ENCODE data around the gene ARHGAP15. TPM values are rescaled to one million over a fixed set of nuclear protein-coding genes. Genes with fewer than 3 reads are reported as not detected.

ARHGAP15 gene
- total and polyA plus RNA-seq, 2 experiments from 2014 or later, result 0.26 TPM; not detected in 1

GRCh38 chr2:143564419-143564818, 435.2 kb downstream of the ARHGAP15 start (continued):
- no peak for TF ChIP-seq REST (IDR thresholded peaks at IDR 0.05; ENCODE audit: unreplicated experiment)
- no peak for TF ChIP-seq STAT1 (IDR thresholded peaks at IDR 0.05; ENCODE audit: unreplicated experiment)

- Histone ChIP-seq H3K4me2 (no peak overlapping the region), H4K20me1 (replicated peaks; ENCODE audit: insufficient read depth) (no peaks in the 10 kb centered on the region), H2AFZ (no peak overlapping the region), H3K27me3 (ENCODE audit: insufficient read depth) (no peaks in the 10 kb centered on the region), H3K9me2 (ENCODE audit: insufficient read depth) (no peaks in the 10 kb centered on the region; the same call in 1 of the 2 replicates), H3F3A (replicated peaks; ENCODE audit: low read depth) (no peaks in the 10 kb centered on the region), H3K27ac (ENCODE audit: low read depth) (no peak overlapping the region), H3K79me2 (replicated peaks; ENCODE audit: insufficient read depth) (no peaks in the 10 kb centered on the region), H3K4me3 (no peak overlapping the region), H3K4me1 (ENCODE audit: insufficient read depth) (no peaks in the 10 kb centered on the region), H3K36me3 (ENCODE audit: insufficient read depth) (no peaks in the 10 kb centered on the region)
- no peaks in the 10 kb centered on the region for H3K36me3 Mint-ChIP-seq (ENCODE audit: low read depth)
- DNase-seq (ENCODE audit: low spot score) (no peak), ATAC-seq (no peak)
- no peak overlapping the region for H3K4me3 Mint-ChIP-seq
- H3K27me3 Mint-ChIP-seq (ENCODE audit: insufficient read depth, low read depth, poor library complexity), result no peaks in the 10 kb centered on the region
- H3K9me3 Mint-ChIP-seq, result no peaks in the 10 kb centered on the region; the same call in 2 of the 3 replicates
- peaks cover 8% of the 10 kb centered on the region for H3K4me1 Mint-ChIP-seq
- no peak overlapping the region for H3K27ac Mint-ChIP-seq
- TF ChIP-seq ZNF114 (CRISPR knock-in tag; IDR thresholded peaks at IDR 0.05) (no peak), EZH2phosphoT487 (IDR thresholded peaks at IDR 0.05; ENCODE audit: unreplicated experiment) (no peak), EZH2 (IDR thresholded peaks at IDR 0.05; ENCODE audit: low read depth, unreplicated experiment) (no peak), STAT1 (IDR thresholded peaks at IDR 0.05; ENCODE audit: unreplicated experiment) (no peak), POLR2AphosphoS5 (IDR thresholded peaks at IDR 0.05; ENCODE audit: low read depth) (no peak), CTCF (conservative IDR thresholded peaks at IDR 0.05; ENCODE audit: low read depth in 2 of 2) (no peak), REST (IDR thresholded peaks at IDR 0.05; ENCODE audit: unreplicated experiment) (no peak), CREB1 (CRISPR knock-in tag; IDR thresholded peaks at IDR 0.05; ENCODE audit: low read depth) (no peak)
Observed at GRCh38 chr2:143571747-143572146, 442.5 kb downstream of the ARHGAP15 start.

All from GM23338 (cell line).